Activated T-cell treated with anti-CD3 and anti-CD28 coated beads, Interleukin-2, amount 50 U/mL, for 72 hours (primary cell): Measurements from ENCODE around the gene UNC5C. TPM values are rescaled to one million over a fixed set of nuclear protein-coding genes. Genes with fewer than 3 reads are reported as not detected.

Source experiments
- ATAC-seq, 2 donors: fragments of 150-1000 bp; cut with Tn5 transposase; replicated peaks in 1 of 2; 2 replicates each; pipeline ENCODE4 v1.10.0; 2021; ENCODE audit warnings: moderate library complexity in 2 of 2, mild to moderate bottlenecking in 1 of 2
- DNase-seq, 2 donors: peaks; one replicate each; pipeline ENCODE4 v3.0.0; 2021 to 2022; ENCODE audit warnings: mixed read lengths in 1 of 2
- H3K27ac Mint-ChIP-seq: one replicate; pipeline ENCODE4 v1.8.0; 2022; ENCODE audit warnings: mild to moderate bottlenecking, moderate library complexity, mixed read lengths
- H3K27me3 Mint-ChIP-seq: one replicate; pipeline ENCODE4 v1.8.0; 2022; ENCODE audit warnings: low read depth, mixed read lengths
- H3K36me3 Mint-ChIP-seq, 2 donors: one replicate each; pipeline ENCODE4 v1.8.0; 2022; ENCODE audit warnings: mixed read lengths in 2 of 2, mild to moderate bottlenecking in 1 of 2; ENCODE audit not compliant: insufficient read depth in 2 of 2
- H3K4me1 Mint-ChIP-seq: one replicate; pipeline ENCODE4 v1.8.0; 2022; ENCODE audit warnings: low read depth, mixed read lengths
- H3K4me3 Mint-ChIP-seq, 2 donors: one replicate each; pipeline ENCODE4 v1.8.0; 2022; ENCODE audit warnings: mild to moderate bottlenecking in 2 of 2, mixed read lengths in 2 of 2, moderate library complexity in 2 of 2
- H3K9me3 Mint-ChIP-seq, 2 donors: one replicate each; pipeline ENCODE4 v1.8.0; 2022; ENCODE audit warnings: mixed read lengths in 2 of 2
- total RNA-seq, 2 donors: library from RNA; stranded (reverse); gene quantifications; one replicate each; pipeline ENCODE4 v1.2.3, GENCODE V29; 2022

Gene UNC5C
- total RNA-seq, 2 donors from 2014 or later: 0.14 to 0.21 TPM

DNA sequence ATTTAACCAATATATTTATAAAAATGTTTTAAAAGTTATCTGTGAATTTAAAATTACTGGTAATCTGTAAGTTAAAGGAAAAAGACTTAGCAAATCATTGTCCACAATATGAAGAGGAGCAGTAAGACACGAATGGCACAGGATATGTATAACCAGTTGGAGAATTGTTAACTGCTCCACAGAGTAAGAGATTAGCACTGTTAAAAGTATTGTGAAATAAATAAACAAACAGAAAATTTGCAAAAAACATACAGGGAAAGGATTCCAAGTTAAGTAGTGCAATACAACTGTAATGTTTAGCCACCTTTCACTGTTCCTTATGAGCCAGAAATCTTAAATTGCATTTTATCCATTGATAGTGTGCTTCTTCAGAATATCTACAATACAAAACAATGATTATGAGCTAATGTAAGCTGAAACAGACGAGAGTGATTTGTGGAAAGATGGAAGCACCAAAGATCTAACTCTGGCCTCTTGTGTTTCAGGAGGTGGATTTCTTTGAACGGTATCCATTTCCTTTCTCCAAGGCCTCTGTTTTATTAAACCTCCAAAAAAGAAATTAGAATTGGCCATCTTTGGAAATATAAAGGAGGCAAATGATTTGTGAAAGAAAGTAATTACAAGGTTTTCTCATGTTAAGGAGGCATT is 188.4 kb downstream of the UNC5C start:
- Mint-ChIP-seq H3K4me1 (no peaks in the 10 kb centered on the region), H3K9me3 (no peaks in the 10 kb centered on the region), H3K27me3 (no peaks in the 10 kb centered on the region), H3K27ac (no peak overlapping the region), H3K36me3 (no peaks in the 10 kb centered on the region), H3K4me3 (no peak overlapping the region)
- no peak for DNase-seq
- no peak for ATAC-seq

DNA sequence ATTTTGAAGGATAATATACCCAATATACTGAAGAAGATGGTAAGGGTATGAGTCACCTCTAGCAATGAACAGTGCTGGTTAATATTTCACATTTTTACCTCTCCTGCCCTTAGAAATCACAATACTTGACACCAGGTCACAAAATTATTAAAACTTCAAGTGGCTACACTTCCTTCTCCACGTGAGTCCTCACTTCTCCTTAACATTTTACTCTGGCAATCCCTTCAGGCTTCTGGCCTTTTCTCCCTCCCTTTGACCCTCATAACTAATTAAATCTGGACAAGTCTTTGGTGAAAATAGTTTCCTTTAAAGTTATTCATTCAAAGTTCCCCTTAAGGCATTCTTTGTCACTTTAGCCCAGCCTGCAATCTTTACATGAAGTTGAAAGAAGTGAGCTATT is 190.4 kb downstream of the UNC5C start:
- no peaks in the 10 kb centered on the region for H3K36me3 Mint-ChIP-seq
- no peaks in the 10 kb centered on the region for H3K9me3 Mint-ChIP-seq
- ATAC-seq (no peak), DNase-seq (no peak)
- H3K4me3 Mint-ChIP-seq: no peak overlapping the region
- no peaks in the 10 kb centered on the region for H3K4me1 Mint-ChIP-seq
- no peak overlapping the region for H3K27ac Mint-ChIP-seq
- H3K27me3 Mint-ChIP-seq: peaks cover 4% of the 10 kb centered on the region

DNA sequence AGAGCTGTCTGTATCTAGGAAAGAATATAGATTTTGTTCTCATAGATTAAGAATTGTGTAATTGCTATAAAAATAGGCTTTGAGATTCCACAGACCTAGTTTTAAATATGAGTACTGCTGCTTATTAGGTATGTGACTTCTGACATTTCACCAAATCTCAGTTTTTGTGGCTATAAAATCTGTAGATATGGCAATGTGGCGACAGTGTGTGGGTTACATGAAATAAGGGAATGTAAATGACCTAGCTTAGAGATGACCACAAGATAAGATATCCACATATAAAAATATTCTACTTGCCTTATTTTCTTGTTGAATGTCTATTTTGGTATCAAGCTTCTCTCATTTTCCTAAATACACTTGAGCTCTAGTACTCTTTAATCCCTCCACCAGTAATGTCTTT is 193.8 kb downstream of the UNC5C start:
- H3K4me1 Mint-ChIP-seq: no peaks in the 10 kb centered on the region
- DNase-seq (no peak), ATAC-seq (no peak)
- H3K27me3 Mint-ChIP-seq: peaks cover 4% of the 10 kb centered on the region
- no peak overlapping the region for H3K27ac Mint-ChIP-seq
- no peak overlapping the region for H3K4me3 Mint-ChIP-seq
- H3K9me3 Mint-ChIP-seq: peaks cover 0 to 2% of the 10 kb centered on the region in 2 donors
- H3K36me3 Mint-ChIP-seq: no peaks in the 10 kb centered on the region

DNA sequence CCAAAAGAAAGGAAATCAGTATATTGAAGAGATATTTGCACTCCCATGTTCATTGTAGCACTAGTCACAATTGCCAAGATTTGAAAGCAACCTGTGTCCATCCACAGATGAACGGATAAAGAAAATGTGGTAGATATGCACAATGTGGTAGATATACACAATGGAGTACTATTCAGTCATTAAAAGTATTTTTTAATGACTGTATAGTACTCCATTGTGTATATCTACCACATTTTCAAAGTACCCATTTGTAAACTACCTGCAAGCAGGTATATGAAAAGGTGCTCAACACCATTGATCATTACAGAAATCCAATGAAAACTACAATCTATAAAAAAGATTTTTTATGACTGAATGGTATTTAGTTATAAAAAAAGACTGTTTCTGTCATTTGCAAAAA is 200.4 kb downstream of the UNC5C start:
- no peak for ATAC-seq
- Mint-ChIP-seq H3K4me3 (no peak overlapping the region), H3K9me3 (peaks cover 15 to 17% of the 10 kb centered on the region in 2 donors), H3K27me3 (no peaks in the 10 kb centered on the region), H3K4me1 (no peaks in the 10 kb centered on the region), H3K27ac (no peak overlapping the region), H3K36me3 (peaks cover 2 to 7% of the 10 kb centered on the region in 2 donors)
- no peak for DNase-seq

DNA sequence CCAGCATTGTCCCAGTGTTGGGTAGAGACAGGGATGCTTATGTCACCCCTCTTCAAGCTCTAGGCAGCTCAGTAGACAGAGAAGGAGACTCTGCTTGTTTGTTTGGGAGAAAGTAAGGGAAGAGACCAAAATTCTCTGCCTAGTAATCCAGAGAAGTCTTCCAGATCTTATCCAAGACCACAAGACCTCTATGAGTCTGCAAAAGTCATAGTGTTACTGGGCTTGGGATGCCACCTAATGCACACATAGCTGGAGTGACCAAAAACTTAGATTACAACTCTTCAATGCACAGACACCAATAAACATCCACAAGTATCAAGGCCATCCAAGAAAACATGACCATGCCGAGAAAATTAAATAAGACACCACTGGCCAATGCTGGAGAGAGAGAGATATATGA is 205.5 kb downstream of the UNC5C start:
- Mint-ChIP-seq H3K9me3 (peaks cover 14 to 15% of the 10 kb centered on the region in 2 donors), H3K27me3 (no peaks in the 10 kb centered on the region), H3K36me3 (peaks cover 2 to 7% of the 10 kb centered on the region in 2 donors), H3K4me3 (no peak overlapping the region), H3K4me1 (no peaks in the 10 kb centered on the region), H3K27ac (no peak overlapping the region)
- no peak for ATAC-seq
- DNase-seq: no peak

DNA sequence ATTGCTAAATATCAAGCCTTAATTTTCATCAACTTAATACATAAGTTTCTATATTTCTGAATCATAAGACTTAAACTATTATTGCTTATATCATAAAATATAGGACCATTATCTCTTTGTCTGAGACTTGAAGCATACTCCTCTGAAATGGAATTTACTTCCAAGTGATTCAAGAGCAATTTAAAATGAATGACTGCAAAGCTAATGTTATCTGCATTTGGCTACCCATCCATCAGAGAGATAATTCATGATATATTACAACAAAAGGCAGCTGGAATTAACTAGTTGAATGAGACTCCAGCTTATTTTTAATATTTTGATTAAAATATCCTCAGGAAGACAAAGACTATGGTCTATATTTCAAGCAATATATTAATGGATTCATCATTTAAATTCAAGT is 208.6 kb downstream of the UNC5C start:
- Mint-ChIP-seq H3K9me3 (peaks cover 6 to 7% of the 10 kb centered on the region in 2 donors), H3K4me1 (no peaks in the 10 kb centered on the region), H3K27me3 (peaks cover 12% of the 10 kb centered on the region), H3K36me3 (peaks cover 2 to 4% of the 10 kb centered on the region in 2 donors), H3K27ac (no peak overlapping the region), H3K4me3 (no peak overlapping the region)
- ATAC-seq (no peak), DNase-seq (no peak)

DNA sequence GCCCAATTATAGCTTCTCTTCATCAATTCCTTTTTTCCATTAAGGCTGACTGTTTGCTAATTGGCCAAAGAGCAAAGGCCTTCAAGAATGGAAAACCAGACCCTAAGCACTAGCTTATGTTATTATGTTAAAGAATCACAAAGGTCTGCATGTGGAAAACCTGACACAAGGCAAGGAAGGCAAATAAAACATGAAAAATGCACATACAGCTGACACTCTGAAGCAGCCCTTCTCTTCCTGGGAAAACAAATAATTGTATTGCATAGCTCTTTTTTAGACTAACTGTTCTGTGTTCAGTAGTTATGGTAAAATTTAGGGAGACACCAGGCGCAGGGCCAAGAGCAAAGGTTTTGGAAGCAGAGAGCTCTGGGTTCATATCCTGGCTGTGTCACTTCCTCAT is 223.1 kb downstream of the UNC5C start:
- no peaks in the 10 kb centered on the region for H3K9me3 Mint-ChIP-seq
- DNase-seq (no peak), ATAC-seq (no peak)
- peak overlapping the region; percentile 22 for H3K27ac Mint-ChIP-seq
- no peaks in the 10 kb centered on the region for H3K27me3 Mint-ChIP-seq
- no peak overlapping the region for H3K4me3 Mint-ChIP-seq
- H3K4me1 Mint-ChIP-seq: no peaks in the 10 kb centered on the region
- no peaks in the 10 kb centered on the region for H3K36me3 Mint-ChIP-seq

DNA sequence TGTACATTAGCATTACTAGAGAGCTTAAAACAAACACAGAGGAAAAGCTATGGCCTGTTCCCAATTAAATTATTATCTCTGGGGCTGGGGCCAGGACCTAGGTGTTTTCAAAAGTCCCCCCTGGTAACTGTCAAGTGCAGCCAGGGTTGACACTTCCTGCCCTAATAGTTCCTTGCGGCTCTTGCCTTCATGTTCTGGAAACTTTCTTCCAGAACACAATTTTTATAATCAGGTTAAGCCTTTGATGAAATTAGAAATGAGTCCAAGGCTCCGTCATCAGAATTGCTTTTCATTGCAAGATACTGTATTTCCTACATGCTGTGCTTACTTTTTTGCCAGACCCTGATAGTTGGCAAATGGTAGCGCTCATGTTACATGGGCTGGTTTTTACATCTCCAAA is 229.6 kb downstream of the UNC5C start:
- no peak overlapping the region for H3K27ac Mint-ChIP-seq
- DNase-seq (no peak), ATAC-seq (no peak)
- no peaks in the 10 kb centered on the region for H3K36me3 Mint-ChIP-seq
- no peaks in the 10 kb centered on the region for H3K27me3 Mint-ChIP-seq
- no peaks in the 10 kb centered on the region for H3K9me3 Mint-ChIP-seq
- H3K4me3 Mint-ChIP-seq: no peak overlapping the region
- peaks cover 2% of the 10 kb centered on the region for H3K4me1 Mint-ChIP-seq

DNA sequence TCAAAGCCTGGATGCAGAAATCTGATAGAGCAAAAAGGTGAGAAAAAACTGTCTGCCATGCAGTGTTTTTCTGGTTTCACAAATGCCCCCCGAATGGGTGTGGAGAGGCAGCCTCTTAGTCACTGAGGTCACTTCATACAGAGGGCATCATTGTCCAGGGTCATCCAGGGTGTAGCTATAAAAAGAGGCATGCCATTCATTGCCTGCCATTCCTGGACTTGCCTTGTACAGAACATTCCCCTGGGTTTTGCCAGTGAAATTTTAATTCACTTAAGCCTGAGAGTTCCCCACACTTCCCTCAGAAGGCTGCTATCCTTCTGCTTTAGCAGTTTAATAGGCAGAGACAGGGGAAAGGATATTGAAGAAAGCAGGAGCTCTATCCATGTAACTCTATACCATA is 230.3 kb downstream of the UNC5C start:
- H3K36me3 Mint-ChIP-seq: no peaks in the 10 kb centered on the region
- H3K4me3 Mint-ChIP-seq: no peak overlapping the region
- peaks cover 7% of the 10 kb centered on the region for H3K4me1 Mint-ChIP-seq
- no peak overlapping the region for H3K27ac Mint-ChIP-seq
- H3K9me3 Mint-ChIP-seq: no peaks in the 10 kb centered on the region
- ATAC-seq (no peak), DNase-seq (no peak)
- no peaks in the 10 kb centered on the region for H3K27me3 Mint-ChIP-seq

DNA sequence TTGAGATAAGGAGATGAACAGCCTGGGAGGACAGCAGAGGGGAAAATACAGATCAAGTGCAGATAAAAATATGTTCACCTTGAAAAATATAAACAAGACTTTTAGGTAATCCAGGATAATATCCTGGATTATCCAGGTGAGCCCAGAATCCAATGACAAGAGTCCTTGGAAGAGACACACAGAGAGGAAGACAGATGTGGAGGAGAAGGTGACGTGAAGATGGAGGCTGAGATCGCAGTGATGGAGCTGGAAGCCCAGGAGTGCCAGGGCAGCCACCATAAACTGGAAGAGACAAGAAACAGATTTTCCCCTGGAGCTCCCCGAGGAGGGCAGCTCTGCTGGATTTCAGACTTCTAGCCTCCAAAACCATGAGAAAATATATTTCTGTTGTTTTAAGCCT is 230.7 kb downstream of the UNC5C start:
- Mint-ChIP-seq H3K36me3 (no peaks in the 10 kb centered on the region), H3K27ac (no peak overlapping the region), H3K9me3 (no peaks in the 10 kb centered on the region), H3K4me1 (peaks cover 7% of the 10 kb centered on the region), H3K4me3 (no peak overlapping the region), H3K27me3 (no peaks in the 10 kb centered on the region)
- ATAC-seq (no peak), DNase-seq (no peak)

DNA sequence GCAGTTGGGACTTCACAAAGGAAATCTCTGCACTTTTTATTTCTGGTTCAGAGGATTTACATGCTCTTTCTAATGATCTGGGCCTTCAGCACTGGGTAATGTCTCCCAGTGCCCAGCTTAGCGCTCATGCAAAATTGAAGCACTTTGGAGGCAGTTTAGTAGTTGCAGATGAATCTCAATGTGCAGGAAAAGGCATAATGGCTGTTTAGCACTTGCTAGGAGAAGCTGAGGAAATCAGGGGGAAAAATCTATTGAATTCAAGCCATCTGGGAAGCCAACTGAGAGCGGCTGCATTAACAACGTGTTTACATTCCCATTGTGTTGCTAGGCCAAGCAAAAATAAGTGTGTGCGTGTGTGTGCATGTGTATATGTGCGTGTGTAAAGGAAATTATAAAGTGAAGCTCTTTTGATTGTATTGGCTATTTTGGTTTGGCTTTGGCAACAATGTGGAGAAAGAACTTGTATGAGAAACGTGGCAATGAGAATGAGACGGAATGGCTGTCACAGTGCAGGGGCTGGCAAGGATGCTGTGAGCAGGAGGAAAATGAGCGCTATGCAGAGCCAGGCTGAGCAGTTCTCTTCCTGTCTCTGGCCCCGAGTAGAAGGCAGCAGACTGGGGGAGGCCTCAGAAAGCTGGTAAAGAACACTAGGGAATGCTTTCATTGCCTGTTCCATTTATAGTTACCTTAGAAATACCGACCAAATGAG is 231.5 kb downstream of the UNC5C start:
- Mint-ChIP-seq H3K27me3 (no peaks in the 10 kb centered on the region), H3K36me3 (no peaks in the 10 kb centered on the region), H3K27ac (no peak overlapping the region), H3K4me1 (peaks cover 7% of the 10 kb centered on the region), H3K9me3 (no peaks in the 10 kb centered on the region), H3K4me3 (no peak overlapping the region)
- DNase-seq (no peak), ATAC-seq (no peak)

DNA sequence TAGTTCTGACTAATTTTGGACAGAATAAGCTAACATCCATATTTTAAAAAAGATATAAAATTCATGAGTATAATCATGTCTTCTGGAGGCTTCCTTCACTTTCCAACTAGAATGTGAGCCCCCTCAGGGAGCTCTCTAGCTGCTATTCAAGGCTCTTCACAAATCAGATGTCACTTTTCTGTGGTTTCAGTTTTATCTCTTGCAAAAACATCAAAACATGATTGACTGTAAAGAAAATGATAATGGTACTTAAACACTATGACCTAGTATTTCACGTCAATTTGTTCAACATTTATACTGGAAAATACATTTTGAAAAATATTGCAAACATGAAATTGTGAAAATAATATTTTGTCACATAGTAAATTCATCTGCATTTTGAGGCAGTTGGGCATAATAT is 234.2 kb downstream of the UNC5C start:
- peaks cover 7% of the 10 kb centered on the region for H3K4me1 Mint-ChIP-seq
- H3K27ac Mint-ChIP-seq: no peak overlapping the region
- H3K9me3 Mint-ChIP-seq: no peaks in the 10 kb centered on the region
- DNase-seq (no peak), ATAC-seq (no peak)
- H3K4me3 Mint-ChIP-seq: no peak overlapping the region
- H3K36me3 Mint-ChIP-seq: no peaks in the 10 kb centered on the region
- no peaks in the 10 kb centered on the region for H3K27me3 Mint-ChIP-seq

DNA sequence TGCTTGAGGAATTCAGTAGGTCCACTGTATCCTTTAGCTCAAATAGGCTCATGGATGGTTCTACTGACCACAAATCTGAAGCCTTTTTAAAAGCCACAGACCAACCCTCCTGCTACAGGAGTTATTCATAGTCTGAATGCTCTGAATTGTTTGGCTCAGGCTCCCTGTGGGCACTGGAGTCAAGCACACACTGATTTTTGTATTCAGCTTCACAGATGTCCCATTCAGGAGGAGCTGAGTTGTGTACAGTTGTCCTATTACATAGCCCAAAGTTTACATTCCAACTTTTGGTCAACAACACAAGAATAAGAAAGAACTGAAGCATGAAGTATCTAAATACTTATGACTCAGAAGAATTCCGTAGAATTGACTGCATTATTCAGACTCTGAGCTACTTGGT is 243.9 kb downstream of the UNC5C start:
- Mint-ChIP-seq H3K27ac (no peak overlapping the region), H3K9me3 (peaks cover 3 to 4% of the 10 kb centered on the region in 2 donors)

DNA sequence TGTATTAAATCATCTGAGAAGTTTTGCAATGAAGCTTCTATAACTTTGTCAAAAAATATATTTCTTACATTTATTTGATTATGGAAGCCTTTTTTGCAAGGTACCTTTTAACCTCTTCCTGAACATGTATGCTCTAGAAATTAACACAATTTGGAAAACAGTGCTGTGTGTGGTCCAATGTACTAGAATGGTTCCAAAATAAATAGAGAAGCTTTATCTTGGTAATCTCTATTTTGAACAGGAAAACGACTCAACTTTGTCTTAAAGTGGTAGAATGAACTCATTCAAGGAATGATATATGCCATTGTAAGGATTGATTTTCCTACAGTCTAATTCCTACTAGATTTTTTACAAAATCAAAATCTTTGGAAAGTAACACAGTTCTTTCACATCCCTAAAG is 248.5 kb downstream of the UNC5C start:
- no peaks in the 10 kb centered on the region for H3K27me3 Mint-ChIP-seq
- H3K9me3 Mint-ChIP-seq: peaks cover 15% of the 10 kb centered on the region in 2 donors
- no peaks in the 10 kb centered on the region for H3K4me1 Mint-ChIP-seq
- peaks cover 9% of the 10 kb centered on the region in 2 donors for H3K36me3 Mint-ChIP-seq
- no peak overlapping the region for H3K4me3 Mint-ChIP-seq
- no peak overlapping the region for H3K27ac Mint-ChIP-seq
- no peak for DNase-seq
- no peak for ATAC-seq

More for the DNA sequence above, 243.9 kb downstream of the UNC5C start:
- no peak for DNase-seq
- H3K4me1 Mint-ChIP-seq: no peaks in the 10 kb centered on the region
- no peak for ATAC-seq
- H3K4me3 Mint-ChIP-seq: no peak overlapping the region
- H3K27me3 Mint-ChIP-seq: no peaks in the 10 kb centered on the region
- peaks cover 0 to under 1% of the 10 kb centered on the region in 2 donors for H3K36me3 Mint-ChIP-seq
